OCI-LY3 (cell line): Measurements from ENCODE around the gene RDH5.

Experiments
- CTCF ChIP-seq: fragments of 200-600, 300-600 bp; sonication (generic); IDR thresholded peaks from 2 replicates; pipeline ENCODE4 v1.5.1; 2014; ENCODE audit warnings: antibody characterized with exemption, low read length, low read depth
- EZH2phosphoT487 ChIP-seq: fragments of 200-600 bp; shearing (Covaris generic); IDR thresholded peaks from 2 replicates; pipeline ENCODE4 v1.6.1; 2018; ENCODE audit warnings: antibody characterized with exemption, mixed run types, low read depth

GRCh38 chr12:55699471-55700055 is 20.6 kb upstream of the RDH5 start:
- TF ChIP-seq CTCF: no peak
- no peak for TF ChIP-seq EZH2phosphoT487
